ENCODE measurements around the gene FAM110A.
"Not testable (repeated sequence)": the region's sequence is repeated elsewhere in the genome, so short reads cannot be mapped to it uniquely, and the experiment has no call there.

The FAM110A gene

GRCh38 chr20:823574-823902 is 10.0 kb upstream of the FAM110A start:
- DNase-seq (ENCODE audit: low read depth) = no peak

- no peak for DNase-seq (ENCODE audit: low read depth)
These were observed 9.0 kb upstream of the FAM110A start for GRCh38 chr20:824490-824889.

- DNase-seq (ENCODE audit: low read depth) = no peak
These were observed 8.6 kb upstream of the FAM110A start for GRCh38 chr20:824916-825315.

- no peak for DNase-seq (ENCODE audit: low read depth)
These were observed 7.6 kb upstream of the FAM110A start for GRCh38 chr20:825710-826421.

- no peak for DNase-seq (ENCODE audit: low read depth)
These were observed 6.7 kb upstream of the FAM110A start for GRCh38 chr20:826695-827323.

GRCh38 chr20:827981-828380 is 5.5 kb upstream of the FAM110A start:
- DNase-seq (ENCODE audit: low read depth) = not testable (repeated sequence)

GRCh38 chr20:828987-829386 is 4.5 kb upstream of the FAM110A start:
- DNase-seq (ENCODE audit: low read depth) = no peak

GRCh38 chr20:829551-829950 is 4.0 kb upstream of the FAM110A start:
- DNase-seq (ENCODE audit: low read depth) = no peak

DNA sequence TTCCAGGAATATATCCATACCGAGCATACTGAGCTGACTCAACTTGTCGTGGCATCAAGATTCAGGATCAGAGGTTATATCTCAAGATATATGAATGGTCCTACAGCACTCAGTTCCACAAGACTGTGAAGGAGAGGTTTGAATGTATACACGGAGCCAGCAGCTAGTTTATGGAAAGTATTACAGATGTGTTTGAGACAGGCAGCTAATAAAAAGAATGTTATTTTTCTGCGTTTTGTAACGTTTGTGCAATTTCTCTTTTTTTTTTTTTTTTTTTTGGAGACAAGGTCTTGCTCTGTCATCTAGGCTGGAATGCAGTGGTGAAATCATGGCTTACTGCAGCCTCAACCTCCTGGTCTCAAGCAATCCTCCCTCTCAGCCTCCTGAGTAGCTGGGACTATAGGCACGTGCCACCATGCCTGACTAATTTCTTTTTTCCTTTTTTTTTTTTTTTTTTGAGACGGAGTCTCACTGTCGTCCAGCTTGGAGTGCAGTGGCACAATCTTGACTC is 3.4 kb upstream of the FAM110A start:
- no peak for DNase-seq (ENCODE audit: low read depth)

GRCh38 chr20:831251-831650 is 2.3 kb upstream of the FAM110A start:
- no peak for DNase-seq (ENCODE audit: low read depth)

- DNase-seq (ENCODE audit: low read depth) = no peak
These were observed 1.6 kb upstream of the FAM110A start for GRCh38 chr20:831956-832355.

DNA sequence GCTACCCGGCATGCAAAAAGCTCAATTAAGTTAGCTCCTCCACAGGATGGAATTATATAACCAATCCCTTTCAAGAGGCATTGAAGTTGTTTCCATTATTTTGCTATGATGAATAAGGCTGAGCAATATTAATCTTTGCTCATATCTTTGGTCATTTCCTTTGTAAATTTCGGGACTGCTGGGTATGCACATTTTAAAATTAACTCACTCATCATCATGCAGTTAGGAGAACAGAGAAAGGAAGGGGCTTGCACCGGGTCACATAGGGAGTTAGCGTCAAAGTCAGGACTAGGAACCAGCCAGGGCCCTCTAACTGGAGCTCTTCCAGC is 430 bp upstream of the FAM110A start:
- no peak for DNase-seq (ENCODE audit: low read depth)

- no peak for DNase-seq (ENCODE audit: low read depth)
These were observed 734 bp downstream of the FAM110A start for GRCh38 chr20:834151-834746.

GRCh38 chr20:835608-836045 is 2.1 kb downstream of the FAM110A start:
- no peak for DNase-seq (ENCODE audit: low read depth)

DNA sequence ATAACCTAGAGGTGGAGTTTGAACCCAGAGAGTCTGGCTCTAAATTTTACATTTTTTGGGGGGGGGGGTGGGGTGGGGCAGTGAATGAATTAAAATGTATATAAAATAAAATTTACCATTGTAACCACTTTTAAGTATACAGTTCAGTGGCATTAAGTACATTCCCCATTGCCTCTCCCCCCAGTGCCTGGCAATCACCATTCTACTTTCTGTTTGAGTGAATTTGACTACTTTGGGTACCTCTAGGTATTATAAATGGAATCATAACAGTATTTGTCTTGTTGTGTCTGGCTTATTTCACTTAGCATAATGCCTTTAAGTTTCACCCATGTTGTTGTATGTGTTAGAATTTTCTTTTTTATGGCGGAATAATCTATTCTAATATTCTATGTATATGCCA is 2.7 kb downstream of the FAM110A start:
- DNase-seq (ENCODE audit: low read depth) = no peak

GRCh38 chr20:839015-839414 is 5.5 kb downstream of the FAM110A start:
- no peak for DNase-seq (ENCODE audit: low read depth)

DNA sequence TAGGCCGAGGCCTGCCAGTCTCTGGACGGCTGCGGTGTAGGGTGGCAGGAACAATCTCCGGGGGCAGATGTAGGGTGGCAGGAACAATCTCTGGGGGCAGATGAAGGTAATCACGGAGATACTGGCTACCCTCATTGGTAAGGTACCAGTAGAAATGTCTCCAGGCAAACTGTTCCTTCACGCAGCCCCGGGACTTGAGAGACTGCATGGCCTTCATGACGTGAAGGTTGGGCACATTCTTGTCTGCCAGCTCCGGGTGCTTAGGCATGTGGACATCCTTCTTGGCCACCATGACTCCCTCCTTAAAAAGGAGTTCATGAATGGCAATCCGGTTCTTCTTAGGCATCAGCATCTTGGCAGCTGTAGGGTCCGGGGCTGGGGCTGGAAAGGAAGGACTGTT is 6.1 kb downstream of the FAM110A start:
- DNase-seq (ENCODE audit: low read depth) = no peak

- DNase-seq (ENCODE audit: low read depth) = no peak
These were observed 7.0 kb downstream of the FAM110A start for GRCh38 chr20:840503-840857.

DNA sequence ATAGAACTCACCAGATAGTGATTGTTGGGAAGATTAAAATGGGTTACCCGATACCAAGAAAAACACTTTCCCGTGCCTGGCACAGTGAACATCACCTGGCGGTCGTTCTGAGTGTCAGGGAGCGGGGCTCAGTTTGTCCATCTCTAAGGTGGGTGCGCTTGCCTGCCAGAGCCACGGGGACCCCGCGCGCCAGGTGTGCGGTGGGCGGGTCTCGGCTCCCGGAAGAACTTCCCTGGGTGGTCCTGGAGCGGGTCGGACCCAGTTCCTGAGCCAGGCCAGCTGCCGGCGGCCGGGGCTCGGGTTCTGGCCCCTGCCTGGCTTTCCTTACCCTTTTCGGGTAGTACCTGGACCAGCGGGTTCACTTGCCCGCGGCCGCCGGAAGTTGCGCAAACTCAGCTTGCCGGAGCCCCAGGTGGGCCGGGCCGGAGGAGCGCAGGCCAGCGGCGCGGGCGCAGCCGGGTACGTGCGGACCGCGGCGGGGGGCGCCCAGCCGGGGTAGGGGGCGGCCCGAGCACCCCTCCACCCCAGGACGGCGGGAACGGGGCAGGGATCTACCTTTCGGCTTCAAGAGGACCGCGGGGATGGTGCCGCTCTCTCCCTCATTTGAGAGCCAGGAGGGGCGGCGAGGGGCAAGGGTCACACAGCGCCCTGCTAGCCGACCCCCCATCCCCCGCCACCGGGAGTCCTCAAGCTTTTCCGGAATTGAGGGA is 7.5 kb downstream of the FAM110A start:
- no peak for DNase-seq (ENCODE audit: low read depth)

GRCh38 chr20:841568-842546 is 8.3 kb downstream of the FAM110A start:
- no peak for DNase-seq (ENCODE audit: low read depth)

DNA sequence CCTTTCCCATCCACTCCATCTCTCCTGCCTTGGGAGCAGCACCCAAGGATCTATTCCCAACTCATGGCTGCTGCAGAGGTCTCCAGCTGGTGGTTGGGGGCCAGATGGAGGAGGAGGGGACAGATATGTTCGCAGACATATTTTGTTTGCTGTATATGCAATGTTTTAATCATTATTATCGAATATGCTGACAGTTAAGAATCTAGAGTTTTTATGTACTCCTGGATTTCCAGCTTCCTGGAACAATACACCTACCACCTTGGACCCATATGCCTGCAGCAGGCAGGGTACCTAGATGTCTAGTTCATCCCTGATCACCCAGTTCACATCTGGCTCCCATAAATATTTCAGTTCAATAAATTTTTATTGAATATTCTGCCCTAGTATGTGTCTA is 9.0 kb downstream of the FAM110A start:
- no peak for DNase-seq (ENCODE audit: low read depth)

DNA sequence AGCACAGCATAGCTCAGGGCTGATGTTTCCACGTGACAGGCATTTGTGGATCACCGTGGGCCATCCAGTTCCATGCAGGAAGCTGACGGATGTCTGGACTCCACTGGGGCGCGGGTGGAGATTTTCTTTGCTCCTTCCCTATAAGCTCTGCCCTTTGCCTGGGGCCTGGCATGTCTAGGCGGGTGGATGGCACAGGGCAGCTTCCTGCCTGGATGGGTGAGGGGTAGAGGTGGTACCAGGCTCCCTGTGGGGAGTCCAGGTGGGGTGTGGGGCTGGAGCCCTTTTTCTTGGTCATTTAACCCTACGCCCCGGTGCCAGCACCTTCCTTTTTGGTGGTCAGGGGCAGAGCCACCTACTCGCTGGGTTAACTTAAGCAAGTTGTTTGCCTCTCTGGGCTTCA is 10.4 kb downstream of the FAM110A start:
- no peak for DNase-seq (ENCODE audit: low read depth)
